ENCODE measurements around the gene CYP27B1. TPM values are rescaled to one million over a fixed set of nuclear protein-coding genes. Genes with fewer than 3 reads are reported as not detected.

CYP27B1 gene
- total and polyA plus RNA-seq, 10 of the 15 experiments (the other 5 are each of a cell fraction or from before 2014, with no cell fraction given) = 0.10 to 2.7 (median 1.1) TPM

GRCh38 chr12:57718641-57719528 lies 48.0 kb downstream of the CYP27B1 start:
- 99% methylated on average over 15 of the region's 15 CpGs for WGBS (ENCODE audit: insufficient coverage, insufficient replicate concordance, low lambda C conversion rate, missing lambda C conversion rate)
- no peak for ATAC-seq

More at GRCh38 chr12:57718641-57719528, 48.0 kb downstream of the CYP27B1 start:
- in situ Hi-C loops (cut with MboI) = no loop called here
- Histone ChIP-seq H3K79me2 (ENCODE audit: control insufficient read depth, insufficient read depth, low read length) (no peaks in the 10 kb centered on the region), H3K36me3 (ENCODE audit: control insufficient read depth in 2 of 2, insufficient read depth in 2 of 2, low read length in 1 of 2) (peaks cover 14 to 20% of the 10 kb centered on the region in 2 experiments), H3K9me3 (replicated peaks; ENCODE audit: control insufficient read depth, insufficient read depth, low read length) (no peaks in the 10 kb centered on the region), H3K9ac (ENCODE audit: control insufficient read depth, insufficient read depth, low read length) (no peak overlapping the region), H2AFZ (ENCODE audit: control insufficient read depth, low read depth, low read length) (no peak overlapping the region), H3K4me1 (ENCODE audit: control insufficient read depth, insufficient read depth, low read length) (no peaks in the 10 kb centered on the region), H3K27ac (ENCODE audit: control insufficient read depth, insufficient read depth) (no peak overlapping the region), H3K27me3 (replicated peaks in 1 of 2; ENCODE audit: control insufficient read depth in 2 of 2, insufficient read depth in 2 of 2, low read length in 1 of 2) (no peaks in the 10 kb centered on the region), H4K20me1 (ENCODE audit: control insufficient read depth, insufficient read depth) (no peaks in the 10 kb centered on the region), H3K4me3 (no peak overlapping the region), H3K4me2 (ENCODE audit: control insufficient read depth, insufficient read depth) (no peak overlapping the region)
- ChIA-PET SMC1A (ENCODE audit: uncharacterized antibody, unreplicated experiment) (interaction anchor here (0.6 kb wide), 1 partner anchor 218 kb away, joined by 3 read pairs; no protein-coding TSS in a partner anchor), RAD21 (ENCODE audit: unreplicated experiment) (no interaction called here), CTCF (no interaction called here), POLR2A (no interaction called here)
- no TSS peak for BruUV-seq (replicated peaks)
- DNase-seq (ENCODE audit: low read depth, low spot score) = no peak
- intact Hi-C loops (cut with micrococcal nuclease; ENCODE audit: unreplicated experiment) = no loop called here
- no peak for FAIRE-seq
- no peak for TF ChIP-seq PML (IDR thresholded peaks at IDR 0.05; ENCODE audit: low read length)
- no peak for TF ChIP-seq CUX1 (IDR thresholded peaks at IDR 0.05; ENCODE audit: insufficient replicate concordance, low read depth, low read length)
- TF ChIP-seq SKIL (IDR thresholded peaks at IDR 0.05; ENCODE audit: low read depth, poor library complexity, severe bottlenecking) = no peak
- no peak for TF ChIP-seq SUZ12 (IDR thresholded peaks at IDR 0.05; ENCODE audit: unreplicated experiment)
- TF ChIP-seq SUPT20H (IDR thresholded peaks at IDR 0.05; ENCODE audit: borderline replicate concordance, control insufficient read depth, low read depth, low read length) = no peak
- TF ChIP-seq BCL3 (IDR thresholded peaks at IDR 0.05; ENCODE audit: borderline replicate concordance, insufficient read depth, low read depth, low read length, poor library complexity, severe bottlenecking) = no peak
- no peak for TF ChIP-seq PAX5 (IDR thresholded peaks at IDR 0.05; ENCODE audit: borderline replicate concordance, low read depth, low read length)
- no peak for TF ChIP-seq MAX (IDR thresholded peaks at IDR 0.05; ENCODE audit: low read depth, low read length)
- no peak for TF ChIP-seq ETV6 (conservative IDR thresholded peaks at IDR 0.05 in 1 of 2, IDR thresholded peaks at IDR 0.05 in 1 of 2; ENCODE audit: borderline replicate concordance in 1 of 2, low read depth in 1 of 2)
- no peak for TF ChIP-seq BCL11A (IDR thresholded peaks at IDR 0.05; ENCODE audit: low read depth, low read length)

Measured in GM12878 (cell line).